Colonic mucosa (tissue), 4 donors: ENCODE measurements around the gene TMEM190. TPM values are rescaled to one million over a fixed set of nuclear protein-coding genes. Genes with fewer than 3 reads are reported as not detected.

Experiments used
- DNase-seq: peaks from one replicate; pipeline ENCODE4 v3.0.0-alpha.2; 2020
- H3K27ac ChIP-seq: fragments of 200-600 bp; one replicate; pipeline ENCODE4 v1.8.0; 2021
- H3K27me3 ChIP-seq: fragments of 200-600 bp; one replicate; pipeline ENCODE4 v1.8.0; 2021
- H3K36me3 ChIP-seq: fragments of 200-600 bp; one replicate; pipeline ENCODE4 v1.8.0; 2021
- H3K4me1 ChIP-seq: fragments of 200-600 bp; one replicate; pipeline ENCODE4 v1.8.0; 2021; ENCODE audit warnings: mild to moderate bottlenecking
- H3K4me3 ChIP-seq: fragments of 200-600 bp; one replicate; pipeline ENCODE4 v1.8.0; 2021
- H3K9ac ChIP-seq, 2 donors: one replicate each; pipeline ENCODE4 v1.7.0; 2013; ENCODE audit warnings: control low read depth in 2 of 2, low read depth in 2 of 2, low read length in 2 of 2
- H3K9me3 ChIP-seq: fragments of 200-600 bp; one replicate; pipeline ENCODE4 v1.8.0; 2021
- CTCF ChIP-seq: fragments of 200-600 bp; IDR thresholded peaks from one replicate; pipeline ENCODE4 v1.8.0; 2022; ENCODE audit warnings: antibody characterized with exemption, mild to moderate bottlenecking
- intact Hi-C: fragments of 100-400 bp; cut with DNase I; formaldehyde crosslinking; loops from one replicate; pipeline ENCODE4 v1.14.1; 2022
- total RNA-seq, 2 donors: library from RNA; stranded (reverse); fragmentation: NEBNext Ultra II Directional in 1 of 2; extraction: Animal tissue kit (Norgen Biotek cat#: 25700) in 1 of 2; gene quantifications; one replicate each; pipeline ENCODE4 v1.2.1, GENCODE V29; 2021
- donor health status: healthy.
- donor health status: DM: no; HTN: no; CAD: no.
- donor health status: DM: no; HTN: no; CAD: no.

The TMEM190 gene
- total RNA-seq, 2 donors from 2014 or later = not detected

- no peak overlapping the region for H3K9ac ChIP-seq
- no peaks in the 10 kb centered on the region for H3K9me3 ChIP-seq
- intact Hi-C loops = no loop called here
- H3K4me1 ChIP-seq = peaks cover 5% of the 10 kb centered on the region
- TF ChIP-seq CTCF = no peak
- peaks cover 9% of the 10 kb centered on the region for H3K27me3 ChIP-seq
- H3K27ac ChIP-seq = no peak overlapping the region
- no peaks in the 10 kb centered on the region for H3K36me3 ChIP-seq
- no peak overlapping the region for H3K4me3 ChIP-seq
- no peak for DNase-seq
Observed at GRCh38 chr19:55358943-55359908, 17.4 kb upstream of the TMEM190 start.

- H3K9me3 ChIP-seq = no peaks in the 10 kb centered on the region
- no peaks in the 10 kb centered on the region for H3K36me3 ChIP-seq
- H3K9ac ChIP-seq = no peak overlapping the region
- H3K4me1 ChIP-seq = no peaks in the 10 kb centered on the region
- intact Hi-C loops = no loop called here
- H3K4me3 ChIP-seq = no peak overlapping the region
- no peak for TF ChIP-seq CTCF
- H3K27me3 ChIP-seq = no peaks in the 10 kb centered on the region
- DNase-seq = no peak
- no peak overlapping the region for H3K27ac ChIP-seq
Observed at GRCh38 chr19:55360902-55361301, 15.7 kb upstream of the TMEM190 start.

- Histone ChIP-seq H3K36me3 (no peaks in the 10 kb centered on the region), H3K9ac (no peak overlapping the region), H3K4me1 (no peaks in the 10 kb centered on the region), H3K27me3 (no peaks in the 10 kb centered on the region), H3K27ac (no peak overlapping the region), H3K4me3 (no peak overlapping the region), H3K9me3 (no peaks in the 10 kb centered on the region)
- no peak for DNase-seq
- no peak for TF ChIP-seq CTCF
- intact Hi-C loops = no loop called here
Observed at GRCh38 chr19:55362174-55362989, 14.2 kb upstream of the TMEM190 start.

GRCh38 chr19:55362990-55363716 lies 13.5 kb upstream of the TMEM190 start, which contains the start of gene GARIN5B:
TSS of gene GARIN5B (minus strand) at chr19:55363260. CDS start at chr19:55363066, 194 bp downstream.
- intact Hi-C loops = no loop called here
- H3K27ac ChIP-seq = no peak within 1 kb of the TSS
- no peaks in the 10 kb centered on the region for H3K4me1 ChIP-seq
- H3K36me3 ChIP-seq = no peaks in the 10 kb centered on the region
- H3K4me3 ChIP-seq = no peak within 1 kb of the TSS
- no peak for DNase-seq
- peaks cover 2% of the 10 kb centered on the region for H3K27me3 ChIP-seq
- no peaks in the 10 kb centered on the region for H3K9me3 ChIP-seq
- no peak within 1 kb of the TSS for H3K9ac ChIP-seq
- no peak for TF ChIP-seq CTCF

GRCh38 chr19:55365245-55365644 lies 11.4 kb upstream of the TMEM190 start:
- H3K4me3 ChIP-seq = no peak overlapping the region
- H3K4me1 ChIP-seq = peaks cover 4% of the 10 kb centered on the region
- no peak overlapping the region for H3K9ac ChIP-seq
- no peak overlapping the region for H3K27ac ChIP-seq
- intact Hi-C loops = no loop called here
- no peaks in the 10 kb centered on the region for H3K36me3 ChIP-seq
- peaks cover 21% of the 10 kb centered on the region for H3K27me3 ChIP-seq
- H3K9me3 ChIP-seq = no peaks in the 10 kb centered on the region
- no peak for DNase-seq
- TF ChIP-seq CTCF = no peak
